ENCODE data around the gene SMC6. TPM values are rescaled to one million over a fixed set of nuclear protein-coding genes. Genes with fewer than 3 reads are reported as not detected.
A peak's percentile ranks its signal among the peaks of the same experiment; 100 is the strongest.

Gene SMC6
- polyA plus RNA-seq, 1 of the 3 experiments (the other 2 are of a cell fraction): 6.5 TPM

DNA sequence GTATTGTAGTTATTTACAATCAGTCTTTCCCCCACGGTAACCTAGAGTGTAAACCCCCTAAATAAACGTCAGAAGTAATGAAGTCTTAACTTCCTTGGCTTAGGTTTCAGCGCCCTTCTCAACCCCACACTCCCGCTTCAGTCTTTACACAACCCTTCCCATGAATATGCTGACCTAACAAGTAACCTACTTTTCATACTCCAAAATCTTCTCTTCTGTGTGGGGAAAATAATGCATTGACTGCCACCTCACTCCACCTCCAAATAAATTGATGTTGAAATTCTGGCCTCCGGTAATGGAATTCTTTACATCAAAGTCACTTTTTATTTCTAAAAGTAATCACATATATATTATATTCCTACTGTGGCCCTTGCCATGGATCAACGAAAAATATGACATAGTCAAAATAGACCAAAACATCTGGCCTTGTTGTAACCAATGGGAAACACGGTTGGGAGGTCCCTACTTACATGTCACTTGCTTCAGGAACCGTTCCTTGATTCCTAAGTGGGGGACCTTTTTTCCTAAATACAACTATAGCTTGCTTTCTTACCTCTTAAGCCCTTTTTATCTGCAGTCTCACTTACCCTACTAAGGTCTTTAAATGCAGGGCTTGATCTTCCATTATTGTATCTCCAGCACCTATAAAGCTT, 1.3 kb upstream of the SMC6 start:
- H3K4me1 ChIP-seq (ENCODE audit: control insufficient read depth in 1 of 2, insufficient read depth in 2 of 2, low read depth in 1 of 2, low read length in 1 of 2): peaks cover 25 to 40% of the 10 kb centered on the region in 2 experiments
- TF ChIP-seq SIN3A (IDR thresholded peaks at IDR 0.05; ENCODE audit: borderline replicate concordance, low read depth, low read length) (no peak), FOXM1 (IDR thresholded peaks at IDR 0.05; ENCODE audit: low read depth) (no peak), POLR2AphosphoS5 (IDR thresholded peaks at IDR 0.05; ENCODE audit: low read depth, low read length) (no peak), TEAD4 (IDR thresholded peaks at IDR 0.05; ENCODE audit: borderline replicate concordance, insufficient read depth) (no peak), FOXJ3 (CRISPR knock-in tag; IDR thresholded peaks at IDR 0.05) (no peak)
- TF ChIP-seq, protein P1, sequence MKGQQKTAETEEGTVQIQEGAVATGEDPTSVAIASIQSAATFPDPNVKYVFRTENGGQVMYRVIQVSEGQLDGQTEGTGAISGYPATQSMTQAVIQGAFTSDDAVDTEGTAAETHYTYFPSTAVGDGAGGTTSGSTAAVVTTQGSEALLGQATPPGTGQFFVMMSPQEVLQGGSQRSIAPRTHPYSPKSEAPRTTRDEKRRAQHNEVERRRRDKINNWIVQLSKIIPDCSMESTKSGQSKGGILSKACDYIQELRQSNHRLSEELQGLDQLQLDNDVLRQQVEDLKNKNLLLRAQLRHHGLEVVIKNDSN (IDR thresholded peaks at IDR 0.05; ENCODE audit: borderline replicate concordance, low read depth): no peak
- H3K79me2 ChIP-seq (ENCODE audit: insufficient read depth): peaks cover 94% of the 10 kb centered on the region
- H2AFZ ChIP-seq (ENCODE audit: low read depth): peak overlapping the region; percentile 73
- H3K4me3 ChIP-seq (ENCODE audit: low read depth in 2 of 2, low read length in 1 of 2): peak overlapping the region; percentile 84 to 99
- peak overlapping the region; percentile 89 for H3K4me2 ChIP-seq
- peaks cover 0 to 6% of the 10 kb centered on the region in 2 experiments for H3K36me3 ChIP-seq (replicated peaks in 1 of 2; ENCODE audit: control insufficient read depth in 1 of 2, insufficient read depth in 2 of 2, low read length in 1 of 2)
- H3F3A ChIP-seq (replicated peaks; ENCODE audit: insufficient read depth): peaks cover 8% of the 10 kb centered on the region
- H4K20me1 ChIP-seq (ENCODE audit: insufficient read depth): no peaks in the 10 kb centered on the region
- no peaks in the 10 kb centered on the region for H3K9me3 ChIP-seq
- DNase-seq: peak; percentile 40
- H3K9me2 ChIP-seq: no peaks in the 10 kb centered on the region
- 4% methylated on average over 8 of the region's 8 CpGs for WGBS (ENCODE audit: low lambda C conversion rate)
- peak overlapping the region; percentile 90 for H3K9ac ChIP-seq
- H3K27ac ChIP-seq (ENCODE audit: low read depth in 2 of 2, low read length in 1 of 2): peak overlapping the region; percentile 98 to 100
- CTCF ChIA-PET: interaction anchor here (0.7 to 4.2 kb wide), 10 partner anchors 12 to 395 kb away, joined by 3 to 23 read pairs (median 3); no protein-coding TSS in a partner anchor
- POLR2A ChIA-PET: no interaction called here
- no peaks in the 10 kb centered on the region for H3K27me3 ChIP-seq (ENCODE audit: insufficient read depth)

DNA sequence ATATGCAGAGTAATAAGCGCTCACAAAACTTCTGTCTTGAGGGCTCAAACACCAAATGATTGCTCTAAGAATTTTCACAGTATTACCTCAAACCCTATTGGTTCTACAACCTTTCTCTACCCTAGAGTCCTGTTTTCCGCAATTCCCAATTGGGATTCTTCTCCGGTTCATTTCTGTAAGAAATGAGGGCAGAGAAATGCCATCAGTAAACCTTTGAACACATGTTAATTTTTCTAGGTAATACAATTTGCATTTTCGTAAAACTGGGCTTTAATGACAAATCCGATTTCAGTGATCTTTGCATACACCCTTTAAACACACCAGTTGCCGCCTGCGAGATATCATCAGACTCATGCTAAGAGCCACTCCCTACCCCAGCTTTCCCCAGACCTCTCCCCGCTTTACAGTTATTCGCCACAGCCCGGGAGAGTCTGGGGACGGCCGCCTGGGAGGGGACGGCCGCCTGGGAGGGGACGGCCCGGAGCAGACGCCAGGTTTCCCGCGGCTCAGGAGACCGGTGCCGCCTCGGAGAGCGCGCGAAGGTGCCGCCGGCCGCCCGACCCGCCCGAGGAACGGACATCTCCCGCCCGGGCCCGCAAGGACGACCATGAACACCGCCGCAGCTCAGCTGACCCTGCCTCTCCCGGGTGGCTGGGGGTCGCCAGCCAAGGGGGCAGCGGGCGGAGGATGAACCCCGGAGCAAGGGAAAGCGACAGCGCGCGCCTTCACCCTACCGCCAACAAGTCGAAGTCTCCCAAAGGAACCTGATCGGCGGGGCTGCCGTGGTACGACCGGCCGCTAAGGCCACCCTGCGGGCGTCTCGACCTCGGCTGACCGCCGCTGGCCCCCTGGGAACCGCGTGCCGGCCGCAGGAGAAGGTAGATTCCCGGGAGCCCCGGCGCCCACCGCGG, 463 bp downstream of the SMC6 start:
- H3K4me2 ChIP-seq: peak overlapping the region; percentile 89
- CTCF ChIA-PET: interaction anchor here (0.7 to 4.2 kb wide), 6 partner anchors 15 to 560 kb away, joined by 3 to 23 read pairs (median 4); partner anchors contain the start of gene MSGN1
- H3K4me1 ChIP-seq (ENCODE audit: control insufficient read depth in 1 of 2, insufficient read depth in 2 of 2, low read depth in 1 of 2, low read length in 1 of 2): peaks cover 21 to 40% of the 10 kb centered on the region in 2 experiments
- POLR2A ChIA-PET: interaction anchor here (0.6 to 1.8 kb wide), 3 partner anchors 78 to 1813 kb away, joined by 3 to 4 read pairs (median 3); no protein-coding TSS in a partner anchor
- H3F3A ChIP-seq (replicated peaks; ENCODE audit: insufficient read depth): peaks cover 10% of the 10 kb centered on the region
- peak overlapping the region; percentile 90 for H3K9ac ChIP-seq
- H3K9me2 ChIP-seq: no peaks in the 10 kb centered on the region
- H3K27me3 ChIP-seq (ENCODE audit: insufficient read depth): no peaks in the 10 kb centered on the region
- H3K4me3 ChIP-seq (ENCODE audit: low read depth in 2 of 2, low read length in 1 of 2): peak overlapping the region; percentile 84 to 99
- H2AFZ ChIP-seq (ENCODE audit: low read depth): peak overlapping the region; percentile 73
- H3K9me3 ChIP-seq: no peaks in the 10 kb centered on the region
- H3K36me3 ChIP-seq (replicated peaks in 1 of 2; ENCODE audit: control insufficient read depth in 1 of 2, insufficient read depth in 2 of 2, low read length in 1 of 2): peaks cover 4 to 6% of the 10 kb centered on the region in 2 experiments
- peak; percentile 82 for DNase-seq
- under 1% methylated on average over 37 of the region's 70 CpGs for WGBS (ENCODE audit: low lambda C conversion rate)
- peaks cover 93% of the 10 kb centered on the region for H3K79me2 ChIP-seq (ENCODE audit: insufficient read depth)
- H4K20me1 ChIP-seq (ENCODE audit: insufficient read depth): no peaks in the 10 kb centered on the region; the same call in 1 of the 2 replicates
- TF ChIP-seq, protein P2, sequence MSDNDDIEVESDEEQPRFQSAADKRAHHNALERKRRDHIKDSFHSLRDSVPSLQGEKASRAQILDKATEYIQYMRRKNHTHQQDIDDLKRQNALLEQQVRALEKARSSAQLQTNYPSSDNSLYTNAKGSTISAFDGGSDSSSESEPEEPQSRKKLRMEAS (IDR thresholded peaks at IDR 0.05; ENCODE audit: low read depth): peak; percentile 37; the same call in 1 of the 2 replicates
- TF ChIP-seq JUND (IDR thresholded peaks at IDR 0.05): no peak
- TF ChIP-seq MXI1 (IDR thresholded peaks at IDR 0.05; ENCODE audit: low read depth, low read length): peak; percentile 47; the same call in 1 of the 2 replicates
- no peak for TF ChIP-seq POLR2AphosphoS5 (IDR thresholded peaks at IDR 0.05; ENCODE audit: low read depth, low read length)
- no peak for TF ChIP-seq TCF12 (IDR thresholded peaks at IDR 0.05)
- TF ChIP-seq TEAD4 (IDR thresholded peaks at IDR 0.05; ENCODE audit: borderline replicate concordance, insufficient read depth): 0 out of 2 replicates have a peak, but pooled peaks have one; percentile 13
- TF ChIP-seq RCOR1 (IDR thresholded peaks at IDR 0.05; ENCODE audit: low read length): peak; percentile 5; the same call in 1 of the 2 replicates
- no peak for TF ChIP-seq CHD2 (IDR thresholded peaks at IDR 0.05; ENCODE audit: low read length, partially characterized antibody)
- peak overlapping the region; percentile 98 to 100 for H3K27ac ChIP-seq (ENCODE audit: low read depth in 2 of 2, low read length in 1 of 2)
